Activated T-cell treated with anti-CD3 and anti-CD28 coated beads, Interleukin-2, amount 50 U/mL, for 24 hours (primary cell): ENCODE data around the gene WTIP.
A peak's percentile ranks its signal among the peaks of the same experiment; 100 is the strongest.

Source experiments
- DNase-seq: peaks from one replicate; pipeline ENCODE4 v3.0.0-alpha.2; 2020
- H3K27ac Mint-ChIP-seq: 2 replicates; pipeline ENCODE4 v1.8.0; 2020; ENCODE audit warnings: mild to moderate bottlenecking, mixed read lengths
- H3K27me3 Mint-ChIP-seq: 2 replicates; pipeline ENCODE4 v1.8.0; 2020; ENCODE audit warnings: mixed read lengths
- H3K36me3 Mint-ChIP-seq: 2 replicates; pipeline ENCODE4 v1.8.0; 2020; ENCODE audit warnings: low read depth, mixed read lengths
- H3K4me1 Mint-ChIP-seq: 2 replicates; pipeline ENCODE4 v1.8.0; 2020; ENCODE audit warnings: low read depth, mixed read lengths
- H3K4me3 Mint-ChIP-seq: 2 replicates; pipeline ENCODE4 v1.8.0; 2020; ENCODE audit warnings: mild to moderate bottlenecking, moderate library complexity, mixed read lengths
- H3K9me3 Mint-ChIP-seq: 2 replicates; pipeline ENCODE4 v1.8.0; 2020; ENCODE audit warnings: mixed read lengths

Gene WTIP

GRCh38 chr19:34489175-34489574 lies 7.6 kb downstream of the WTIP start:
- no peak for DNase-seq
- Mint-ChIP-seq H3K4me3 (no peak overlapping the region), H3K27me3 (peaks cover 23% of the 10 kb centered on the region), H3K27ac (no peak overlapping the region), H3K36me3 (no peaks in the 10 kb centered on the region), H3K9me3 (no peaks in the 10 kb centered on the region), H3K4me1 (no peaks in the 10 kb centered on the region)

GRCh38 chr19:34490141-34490766 lies 8.7 kb downstream of the WTIP start:
- H3K27me3 Mint-ChIP-seq, result peaks cover 16% of the 10 kb centered on the region
- no peak for DNase-seq
- H3K4me3 Mint-ChIP-seq, result no peak overlapping the region
- H3K4me1 Mint-ChIP-seq, result no peaks in the 10 kb centered on the region
- H3K36me3 Mint-ChIP-seq, result no peaks in the 10 kb centered on the region
- no peak overlapping the region for H3K27ac Mint-ChIP-seq
- H3K9me3 Mint-ChIP-seq, result no peaks in the 10 kb centered on the region

DNA sequence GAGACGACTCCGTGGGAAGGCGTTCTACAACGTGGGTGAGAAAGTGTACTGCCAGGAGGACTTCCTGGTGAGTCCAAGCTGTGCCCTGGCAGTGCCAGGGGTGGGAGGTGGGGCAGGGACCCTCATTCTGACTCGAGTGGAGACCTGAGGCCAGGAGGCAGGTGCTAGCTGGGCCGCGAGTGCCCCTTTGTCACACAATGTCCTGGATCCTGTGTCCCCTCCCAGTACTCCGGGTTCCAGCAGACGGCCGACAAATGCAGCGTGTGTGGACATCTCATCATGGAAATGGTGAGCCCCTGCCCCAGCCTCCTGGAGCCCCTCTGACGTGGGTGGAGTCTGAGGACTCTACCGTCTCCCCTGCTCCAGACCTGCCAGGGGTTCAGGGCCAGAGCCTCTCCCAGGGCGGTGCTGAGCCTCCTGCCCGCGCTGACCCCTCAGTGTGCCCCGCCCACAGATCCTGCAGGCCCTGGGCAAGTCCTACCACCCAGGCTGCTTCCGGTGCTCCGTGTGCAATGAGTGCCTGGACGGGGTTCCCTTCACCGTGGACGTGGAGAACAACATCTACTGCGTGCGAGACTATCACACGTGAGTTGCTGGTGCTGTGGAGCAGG lies 11.6 kb downstream of the WTIP start:
- H3K36me3 Mint-ChIP-seq, result no peaks in the 10 kb centered on the region
- H3K9me3 Mint-ChIP-seq, result no peaks in the 10 kb centered on the region
- DNase-seq, result no peak
- H3K4me1 Mint-ChIP-seq, result no peaks in the 10 kb centered on the region
- H3K4me3 Mint-ChIP-seq, result no peak overlapping the region
- no peaks in the 10 kb centered on the region for H3K27me3 Mint-ChIP-seq
- no peak overlapping the region for H3K27ac Mint-ChIP-seq

DNA sequence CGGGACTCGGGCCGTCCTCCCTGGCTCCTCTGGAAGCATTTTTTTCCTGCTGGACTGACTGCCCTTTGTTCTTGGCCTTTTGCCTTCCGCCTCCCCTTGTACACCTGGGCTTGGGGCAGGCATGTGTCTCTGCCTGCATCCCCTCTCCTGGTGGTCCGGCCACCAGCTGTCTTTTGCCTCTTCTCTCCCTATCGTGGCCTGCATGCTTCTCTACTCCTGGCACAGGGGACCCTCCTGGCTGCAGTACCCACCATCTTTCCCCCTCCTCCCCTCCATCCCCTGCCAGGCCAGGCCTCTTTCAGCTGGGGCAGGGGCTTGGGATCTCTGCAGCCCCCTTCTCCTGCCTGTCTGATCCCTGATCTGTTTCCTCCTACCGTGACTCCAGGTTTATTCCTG lies 12.1 kb downstream of the WTIP start:
- H3K36me3 Mint-ChIP-seq, result no peaks in the 10 kb centered on the region
- no peak overlapping the region for H3K4me3 Mint-ChIP-seq
- no peaks in the 10 kb centered on the region for H3K27me3 Mint-ChIP-seq
- no peaks in the 10 kb centered on the region for H3K9me3 Mint-ChIP-seq
- no peaks in the 10 kb centered on the region for H3K4me1 Mint-ChIP-seq
- no peak for DNase-seq
- no peak overlapping the region for H3K27ac Mint-ChIP-seq

- Mint-ChIP-seq H3K27ac (no peak overlapping the region), H3K4me1 (peaks cover 1% of the 10 kb centered on the region), H3K9me3 (no peaks in the 10 kb centered on the region), H3K36me3 (no peaks in the 10 kb centered on the region), H3K27me3 (peaks cover 3% of the 10 kb centered on the region), H3K4me3 (no peak overlapping the region)
- DNase-seq, result no peak
Observed at GRCh38 chr19:34494601-34495000, 13.0 kb downstream of the WTIP start.

DNA sequence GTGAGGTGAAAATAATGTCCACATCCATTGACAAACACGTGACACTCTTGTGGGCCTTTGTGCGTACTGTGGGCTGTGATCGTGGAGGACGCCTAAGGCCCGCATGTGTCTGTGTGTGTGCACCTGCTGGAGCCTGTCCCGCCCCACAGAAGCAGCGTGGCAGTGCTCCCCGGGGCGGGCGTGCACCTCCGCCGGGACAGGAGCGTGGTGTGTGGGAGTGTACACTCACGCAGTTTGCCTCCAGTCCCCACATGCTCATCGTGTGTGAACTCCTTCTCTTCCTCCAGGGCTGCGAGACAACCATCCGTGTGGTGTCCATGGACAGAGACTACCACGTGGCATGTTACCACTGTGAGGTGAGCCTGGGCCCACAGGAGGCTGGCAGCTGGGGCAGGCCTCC lies 13.9 kb downstream of the WTIP start:
- H3K4me1 Mint-ChIP-seq, result peaks cover 8% of the 10 kb centered on the region
- no peak overlapping the region for H3K4me3 Mint-ChIP-seq
- H3K27ac Mint-ChIP-seq, result no peak overlapping the region
- H3K27me3 Mint-ChIP-seq, result peaks cover 8% of the 10 kb centered on the region
- no peak for DNase-seq
- H3K36me3 Mint-ChIP-seq, result no peaks in the 10 kb centered on the region
- H3K9me3 Mint-ChIP-seq, result no peaks in the 10 kb centered on the region

DNA sequence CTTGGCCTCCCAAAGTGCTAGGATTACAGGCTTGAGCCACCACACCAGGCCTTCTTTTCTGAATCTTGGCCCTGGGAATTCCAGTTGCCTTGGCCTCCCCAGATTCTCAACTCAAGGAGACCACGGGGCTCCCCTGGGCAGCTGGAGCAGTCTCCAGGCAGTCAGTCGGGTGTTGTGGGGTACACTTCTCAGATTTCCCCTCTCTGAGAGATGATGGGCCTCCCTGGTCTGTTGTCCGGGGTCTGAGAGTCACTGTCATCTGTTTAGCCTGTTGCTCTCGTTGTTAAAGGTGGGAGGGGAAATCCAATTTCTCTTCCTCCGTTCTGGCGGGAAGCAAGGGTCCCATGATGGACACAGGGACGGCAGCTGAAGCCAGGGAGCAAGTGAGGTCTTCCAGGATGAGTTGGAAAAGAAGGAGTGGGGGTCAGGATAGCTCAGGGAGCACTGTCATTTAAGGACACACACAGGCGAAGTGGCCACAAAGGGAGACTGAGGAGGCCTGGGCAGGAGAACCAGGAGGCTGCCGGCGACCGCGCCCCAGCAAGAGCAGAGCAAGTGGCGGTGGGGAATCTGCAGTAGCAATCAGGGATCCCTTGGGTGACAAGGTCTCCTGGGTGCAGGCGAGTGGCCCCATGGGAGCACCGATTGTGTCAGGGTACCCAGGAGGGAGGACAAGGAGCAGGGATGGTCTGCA lies 15.7 kb downstream of the WTIP start:
- Mint-ChIP-seq H3K27ac (no peak overlapping the region), H3K36me3 (no peaks in the 10 kb centered on the region), H3K9me3 (no peaks in the 10 kb centered on the region), H3K27me3 (peaks cover 20% of the 10 kb centered on the region), H3K4me1 (peaks cover 18% of the 10 kb centered on the region), H3K4me3 (no peak overlapping the region)
- DNase-seq, result no peak

GRCh38 chr19:34499155-34499834 lies 17.7 kb downstream of the WTIP start:
- Mint-ChIP-seq H3K4me1 (peaks cover 18% of the 10 kb centered on the region), H3K4me3 (no peak overlapping the region), H3K27me3 (peaks cover 26% of the 10 kb centered on the region), H3K36me3 (no peaks in the 10 kb centered on the region), H3K9me3 (no peaks in the 10 kb centered on the region), H3K27ac (no peak overlapping the region)
- DNase-seq, result no peak

DNA sequence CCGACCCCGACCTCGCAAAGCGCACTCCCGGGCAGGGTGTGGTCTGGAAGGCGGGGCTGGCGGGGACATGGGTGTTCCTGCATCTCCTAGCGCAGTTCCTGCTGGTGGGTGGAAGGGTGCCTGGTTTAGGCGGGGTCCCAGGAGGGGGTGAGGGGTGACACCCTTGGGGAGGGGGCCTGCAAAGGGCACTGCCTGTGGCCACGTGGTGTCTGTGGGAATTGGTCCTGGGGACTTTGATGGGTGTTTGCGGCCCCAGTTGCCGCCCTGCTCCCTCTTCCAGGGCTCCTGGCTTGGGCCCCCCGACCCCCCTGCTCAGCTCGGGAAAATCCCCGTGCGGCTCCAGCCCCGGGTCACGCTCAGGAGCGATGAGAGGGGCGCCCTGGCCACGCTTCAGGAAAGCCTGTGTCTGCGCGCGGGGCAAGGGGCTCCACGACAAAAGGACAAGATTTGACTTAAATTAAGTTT lies 19.1 kb downstream of the WTIP start:
- Mint-ChIP-seq H3K27me3 (peaks cover 26% of the 10 kb centered on the region), H3K27ac (no peak overlapping the region)

DNA sequence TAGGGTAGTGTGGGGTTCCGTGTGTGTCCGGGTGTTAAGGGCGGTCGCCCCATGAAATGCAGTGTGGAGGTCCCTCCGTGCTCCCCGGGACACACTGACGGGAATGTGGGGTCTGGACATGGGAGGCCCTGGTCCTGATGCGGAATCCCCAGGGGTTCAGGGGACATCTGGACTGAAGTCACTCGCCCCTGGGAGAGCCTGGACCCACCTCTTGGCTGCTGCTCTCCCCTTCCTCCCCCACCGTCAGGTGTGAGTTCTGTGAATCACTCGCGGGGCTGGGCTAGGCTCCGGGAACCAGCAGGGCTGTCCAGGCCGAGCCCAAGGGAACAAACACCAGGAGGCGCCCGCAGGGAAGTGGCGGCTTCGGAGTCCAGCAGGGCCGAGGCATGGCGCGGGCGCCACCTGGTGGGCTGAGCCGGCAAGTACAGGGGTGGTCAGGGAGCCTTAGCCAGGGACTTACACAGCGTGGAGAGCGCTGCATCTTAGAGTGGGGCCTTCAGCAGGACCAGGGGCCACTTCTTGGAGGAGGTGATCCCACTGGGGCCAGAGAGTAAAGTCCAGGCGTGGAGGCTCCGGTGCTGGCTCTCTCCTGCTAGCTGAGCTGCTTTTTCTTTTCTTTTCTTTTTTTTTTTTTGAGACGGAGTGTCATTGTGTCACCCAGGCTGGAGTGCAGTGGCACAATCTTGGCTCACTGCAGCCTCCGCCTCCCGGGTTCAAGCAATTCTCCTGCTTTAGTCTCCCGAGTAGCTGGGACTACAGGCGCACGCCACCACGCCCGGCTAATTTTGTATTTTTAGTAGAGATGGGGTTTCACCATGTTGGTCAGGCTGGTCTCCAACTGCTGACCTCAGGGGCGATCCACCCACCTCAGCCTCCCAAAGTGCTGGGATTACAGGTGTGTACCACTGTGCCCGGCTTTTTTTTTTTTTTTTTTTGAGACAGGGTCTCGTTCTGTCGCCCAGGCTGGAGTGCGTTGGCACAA lies 20.1 kb downstream of the WTIP start:
- H3K27ac Mint-ChIP-seq, result no peak overlapping the region
- H3K36me3 Mint-ChIP-seq, result no peaks in the 10 kb centered on the region
- H3K27me3 Mint-ChIP-seq, result peaks cover 34% of the 10 kb centered on the region
- peak; percentile 93 for DNase-seq
- peaks cover 18% of the 10 kb centered on the region for H3K4me1 Mint-ChIP-seq
- H3K9me3 Mint-ChIP-seq, result no peaks in the 10 kb centered on the region
- H3K4me3 Mint-ChIP-seq, result peak overlapping the region; percentile 42

More for the DNA sequence above, 19.1 kb downstream of the WTIP start:
- no peaks in the 10 kb centered on the region for H3K36me3 Mint-ChIP-seq
- H3K4me1 Mint-ChIP-seq, result peaks cover 18% of the 10 kb centered on the region
- H3K4me3 Mint-ChIP-seq, result peak overlapping the region; percentile 8
- DNase-seq, result no peak
- H3K9me3 Mint-ChIP-seq, result no peaks in the 10 kb centered on the region

- Mint-ChIP-seq H3K36me3 (no peaks in the 10 kb centered on the region), H3K27me3 (peaks cover 34% of the 10 kb centered on the region), H3K27ac (no peak overlapping the region), H3K9me3 (no peaks in the 10 kb centered on the region), H3K4me3 (no peak overlapping the region), H3K4me1 (peaks cover 18% of the 10 kb centered on the region)
- no peak for DNase-seq
Observed at GRCh38 chr19:34502582-34503411, 21.2 kb downstream of the WTIP start.

GRCh38 chr19:34503531-34504272 lies 22.1 kb downstream of the WTIP start:
- H3K4me1 Mint-ChIP-seq, result peaks cover 18% of the 10 kb centered on the region
- no peak overlapping the region for H3K27ac Mint-ChIP-seq

More at GRCh38 chr19:34503531-34504272, 22.1 kb downstream of the WTIP start:
- DNase-seq, result no peak
- H3K4me3 Mint-ChIP-seq, result no peak overlapping the region
- no peaks in the 10 kb centered on the region for H3K36me3 Mint-ChIP-seq
- peaks cover 34% of the 10 kb centered on the region for H3K27me3 Mint-ChIP-seq
- H3K9me3 Mint-ChIP-seq, result no peaks in the 10 kb centered on the region
